Erythroblast (primary cell): Measurements from ENCODE around the gene ANKRD12.

Experiments
- DNase-seq, 2 experiments: peaks; one replicate each; lab custom pipeline; 2025; lab: John Stamatoyannopoulos, UW
- GATA1 ChIP-seq: IDR thresholded peaks from 2 replicates; pipeline ENCODE4 v1.6.1; 2011; ENCODE audit warnings: low read depth, mild to moderate bottlenecking, control low read depth, low read length, moderate library complexity
- POLR2A ChIP-seq: IDR thresholded peaks from 2 replicates; pipeline ENCODE4 v1.6.1; 2011; ENCODE audit warnings: mild to moderate bottlenecking, low read length

The ANKRD12 gene

GRCh38 chr18:9226463-9226862, 89.9 kb downstream of the ANKRD12 start:
- DNase-seq, result no peak
- TF ChIP-seq GATA1 (no peak), POLR2A (no peak)

- TF ChIP-seq GATA1 (no peak), POLR2A (no peak)
- no peak for DNase-seq
Measured at GRCh38 chr18:9231852-9232486, 95.4 kb downstream of the ANKRD12 start.

GRCh38 chr18:9232977-9233376, 96.4 kb downstream of the ANKRD12 start:
- TF ChIP-seq POLR2A (no peak), GATA1 (no peak)
- DNase-seq, result no peak

- no peak for TF ChIP-seq POLR2A
- TF ChIP-seq GATA1, result no peak
- no peak for DNase-seq
Measured at GRCh38 chr18:9233771-9234440, 97.3 kb downstream of the ANKRD12 start.

GRCh38 chr18:9234528-9234927, 97.9 kb downstream of the ANKRD12 start:
- TF ChIP-seq GATA1 (no peak), POLR2A (no peak)
- DNase-seq, result no peak

GRCh38 chr18:9237981-9238380, 101.4 kb downstream of the ANKRD12 start:
- no peak for TF ChIP-seq POLR2A
- no peak for TF ChIP-seq GATA1
- DNase-seq, result no peak

GRCh38 chr18:9239720-9240119, 103.1 kb downstream of the ANKRD12 start:
- no peak for TF ChIP-seq GATA1
- no peak for TF ChIP-seq POLR2A

GRCh38 chr18:9240270-9240669, 103.7 kb downstream of the ANKRD12 start:
- no peak for TF ChIP-seq POLR2A
- TF ChIP-seq GATA1, result no peak
- DNase-seq, result no peak

More at GRCh38 chr18:9239720-9240119, 103.1 kb downstream of the ANKRD12 start:
- no peak for DNase-seq

GRCh38 chr18:9243029-9243428, 106.4 kb downstream of the ANKRD12 start:
- TF ChIP-seq POLR2A, result no peak
- TF ChIP-seq GATA1, result no peak
- DNase-seq, result no peak

- DNase-seq, result no peak
- TF ChIP-seq POLR2A (no peak), GATA1 (no peak)
Measured at GRCh38 chr18:9244376-9244775, 107.8 kb downstream of the ANKRD12 start.

- DNase-seq, result no peak
- no peak for TF ChIP-seq POLR2A
- TF ChIP-seq GATA1, result no peak
Measured at GRCh38 chr18:9248661-9249060, 112.1 kb downstream of the ANKRD12 start.

- no peak for DNase-seq
- TF ChIP-seq GATA1 (no peak), POLR2A (no peak)
Measured at GRCh38 chr18:9249254-9249653, 112.7 kb downstream of the ANKRD12 start.

- TF ChIP-seq POLR2A, result no peak
- no peak for TF ChIP-seq GATA1
- no peak for DNase-seq
Measured at GRCh38 chr18:9259173-9259572, 122.6 kb downstream of the ANKRD12 start.
